Activated CD4-positive, alpha-beta T cell treated with anti-CD3 and anti-CD28 coated beads for 48 hours (primary cell): ENCODE data around the gene TMEM106C.

Source experiments
- DNase-seq: peaks from one replicate; pipeline ENCODE4 v3.0.0-alpha.2; 2020

The TMEM106C gene

GRCh38 chr12:47980197-47980596, 16.8 kb downstream of the TMEM106C start:
- no peak for DNase-seq

GRCh38 chr12:47980779-47981495, 17.5 kb downstream of the TMEM106C start:
- no peak for DNase-seq

DNA sequence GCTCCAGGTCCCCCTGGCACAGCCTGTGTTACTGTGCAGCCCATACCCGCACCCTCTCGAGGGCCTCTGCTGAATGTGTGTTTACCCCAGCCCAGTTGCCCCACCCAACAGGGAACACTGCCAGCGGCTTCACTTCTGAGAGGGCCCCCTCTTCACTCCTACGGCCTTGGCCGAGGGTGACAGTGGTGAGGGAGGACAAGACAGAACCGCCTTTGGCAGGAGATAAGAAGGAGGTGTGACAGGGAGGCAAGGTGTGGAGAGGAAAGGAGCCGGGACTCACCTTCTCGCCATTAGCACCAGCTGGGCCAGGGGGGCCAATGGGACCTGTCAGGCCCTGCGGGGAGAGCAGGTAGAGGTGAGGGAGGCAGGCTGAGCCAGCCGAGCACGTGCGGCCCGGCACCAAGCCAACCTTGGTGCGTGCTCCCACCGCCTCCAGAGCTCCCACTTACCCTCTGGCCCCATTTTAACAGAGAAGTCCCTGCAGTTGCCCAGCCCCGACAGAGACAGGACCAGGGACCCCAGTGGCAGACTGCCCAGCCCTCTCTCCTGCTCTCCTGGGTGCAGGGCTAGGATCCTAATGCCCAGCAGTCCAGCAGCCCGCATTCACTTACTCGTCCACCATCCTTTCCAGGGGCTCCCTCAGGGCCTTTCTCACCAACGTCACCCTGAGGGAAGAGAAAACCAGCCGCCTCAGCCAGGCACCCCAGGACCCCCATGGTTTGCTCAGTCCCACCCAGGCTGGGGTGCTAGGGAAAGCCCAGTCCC, 18.3 kb downstream of the TMEM106C start:
- DNase-seq = no peak

- DNase-seq = no peak
Measured at GRCh38 chr12:47982311-47982710, 18.9 kb downstream of the TMEM106C start.

GRCh38 chr12:47982770-47983169, 19.4 kb downstream of the TMEM106C start:
- DNase-seq = no peak

GRCh38 chr12:47983541-47984115, 20.2 kb downstream of the TMEM106C start:
- DNase-seq = no peak

DNA sequence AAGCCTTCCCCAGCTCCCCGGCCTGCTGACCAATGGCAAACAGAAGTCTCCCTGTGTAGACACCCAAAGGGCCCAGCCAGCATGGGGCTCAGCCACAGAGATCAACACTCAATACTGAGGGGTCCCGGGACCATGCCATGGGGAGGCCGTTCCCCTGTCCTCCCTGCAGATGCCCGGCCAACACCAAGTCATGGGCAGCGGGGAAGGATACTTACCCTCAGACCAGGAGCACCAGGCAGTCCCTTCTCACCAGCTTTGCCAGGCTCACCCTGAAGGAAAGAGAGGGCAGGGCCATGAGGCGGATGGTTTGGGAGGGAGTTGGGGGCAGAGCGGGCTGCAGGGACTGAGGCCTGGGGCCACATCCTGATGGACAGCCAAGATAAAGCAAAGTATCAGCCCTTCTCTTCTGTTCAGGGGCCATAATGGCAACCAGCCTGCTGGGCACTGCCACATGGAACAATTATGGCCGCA, 21.0 kb downstream of the TMEM106C start:
- DNase-seq = no peak

DNA sequence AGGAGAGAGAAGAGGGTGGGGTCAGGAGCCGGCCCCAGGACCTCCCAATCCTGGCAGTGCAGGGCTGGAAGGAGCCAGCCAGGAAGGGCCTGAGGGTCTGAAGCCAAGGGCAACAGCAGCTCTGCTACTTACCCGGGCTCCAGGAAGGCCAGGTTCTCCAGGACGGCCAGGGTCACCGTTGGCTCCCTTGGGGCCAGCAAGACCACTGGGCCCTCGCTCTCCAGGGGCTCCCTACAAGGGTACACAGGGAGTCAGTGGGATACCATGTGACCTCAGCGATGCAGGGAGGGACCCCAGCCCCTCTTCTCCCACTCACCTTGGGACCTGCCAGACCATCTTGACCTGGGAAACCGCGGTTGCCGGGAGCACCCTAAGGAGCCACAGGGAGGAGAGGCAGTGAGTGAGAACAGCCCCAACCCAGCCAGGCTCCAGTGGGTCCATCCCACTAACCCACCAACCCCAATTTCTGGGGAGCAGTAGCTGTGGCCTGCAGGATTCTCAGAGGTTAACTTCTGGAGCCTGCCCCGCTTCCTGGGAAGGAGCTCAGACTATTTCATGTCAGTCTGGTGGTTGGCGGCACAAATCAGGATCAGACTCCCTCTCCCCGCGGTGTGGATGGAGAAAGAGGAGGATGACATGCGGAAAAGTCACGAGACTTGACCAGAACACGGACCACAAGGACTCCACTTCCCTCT, 22.3 kb downstream of the TMEM106C start:
- no peak for DNase-seq

GRCh38 chr12:47986291-47986660, 22.9 kb downstream of the TMEM106C start:
- DNase-seq = no peak

DNA sequence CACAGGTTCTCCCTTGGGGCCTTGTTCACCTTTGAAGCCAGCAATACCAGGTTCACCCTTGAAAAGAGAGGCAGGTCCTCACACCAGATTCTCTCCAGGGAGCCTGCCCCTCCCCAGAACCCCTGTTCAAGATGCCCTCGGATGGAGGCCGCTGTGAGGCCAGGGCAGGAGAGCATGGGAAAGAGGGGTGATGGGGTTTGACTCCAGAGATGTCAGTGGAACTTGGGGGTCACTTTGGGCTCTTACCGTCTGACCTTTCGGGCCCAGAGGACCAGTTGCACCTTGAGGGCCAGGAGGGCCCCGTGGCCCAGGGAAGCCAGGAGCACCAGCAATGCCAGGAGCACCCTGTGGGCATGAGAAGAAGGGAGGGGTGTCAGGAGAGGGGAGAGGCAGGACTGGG, 23.4 kb downstream of the TMEM106C start:
- no peak for DNase-seq

GRCh38 chr12:47987411-47988072, 24.1 kb downstream of the TMEM106C start:
- no peak for DNase-seq

- DNase-seq = no peak
Measured at GRCh38 chr12:47988073-47989022, 25.0 kb downstream of the TMEM106C start.

DNA sequence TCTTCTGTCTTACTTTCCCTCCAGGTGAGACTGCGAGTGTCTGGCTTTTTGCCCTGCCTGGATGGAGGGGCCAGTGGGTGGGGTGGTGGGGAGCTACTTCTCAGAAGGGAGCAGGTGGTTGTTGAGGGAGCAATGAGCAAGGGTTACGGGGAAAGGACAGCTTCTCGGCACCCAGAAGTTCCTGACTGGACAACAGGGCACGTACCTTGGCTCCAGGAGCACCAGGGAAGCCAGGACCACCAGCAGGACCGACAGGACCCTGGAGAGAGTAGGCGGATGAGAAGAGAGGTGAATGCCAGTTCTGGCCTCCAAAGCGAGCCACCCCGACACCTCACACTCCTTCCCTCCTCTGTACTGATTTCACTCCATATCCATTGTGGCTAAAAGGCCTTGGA, 25.6 kb downstream of the TMEM106C start:
- no peak for DNase-seq

DNA sequence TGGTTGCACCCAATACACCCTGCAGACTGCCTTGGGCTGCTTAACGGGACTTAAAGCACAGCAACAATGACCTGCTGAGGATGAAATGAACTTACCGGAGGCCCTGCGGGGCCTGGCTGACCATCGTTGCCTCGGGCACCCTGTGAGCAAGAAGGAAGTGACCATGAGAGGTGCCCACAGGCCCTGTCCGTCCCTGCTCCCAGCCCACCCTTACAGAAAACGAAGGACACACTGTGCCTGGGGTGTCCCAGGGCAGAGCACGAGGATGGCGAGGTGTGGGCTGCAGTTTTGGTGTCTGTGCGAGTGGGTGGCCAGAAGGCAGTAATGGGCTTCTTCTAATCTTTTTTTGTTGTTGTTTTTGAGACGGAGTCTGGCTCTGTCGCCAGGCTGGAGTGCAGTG, 26.3 kb downstream of the TMEM106C start:
- DNase-seq = no peak

DNA sequence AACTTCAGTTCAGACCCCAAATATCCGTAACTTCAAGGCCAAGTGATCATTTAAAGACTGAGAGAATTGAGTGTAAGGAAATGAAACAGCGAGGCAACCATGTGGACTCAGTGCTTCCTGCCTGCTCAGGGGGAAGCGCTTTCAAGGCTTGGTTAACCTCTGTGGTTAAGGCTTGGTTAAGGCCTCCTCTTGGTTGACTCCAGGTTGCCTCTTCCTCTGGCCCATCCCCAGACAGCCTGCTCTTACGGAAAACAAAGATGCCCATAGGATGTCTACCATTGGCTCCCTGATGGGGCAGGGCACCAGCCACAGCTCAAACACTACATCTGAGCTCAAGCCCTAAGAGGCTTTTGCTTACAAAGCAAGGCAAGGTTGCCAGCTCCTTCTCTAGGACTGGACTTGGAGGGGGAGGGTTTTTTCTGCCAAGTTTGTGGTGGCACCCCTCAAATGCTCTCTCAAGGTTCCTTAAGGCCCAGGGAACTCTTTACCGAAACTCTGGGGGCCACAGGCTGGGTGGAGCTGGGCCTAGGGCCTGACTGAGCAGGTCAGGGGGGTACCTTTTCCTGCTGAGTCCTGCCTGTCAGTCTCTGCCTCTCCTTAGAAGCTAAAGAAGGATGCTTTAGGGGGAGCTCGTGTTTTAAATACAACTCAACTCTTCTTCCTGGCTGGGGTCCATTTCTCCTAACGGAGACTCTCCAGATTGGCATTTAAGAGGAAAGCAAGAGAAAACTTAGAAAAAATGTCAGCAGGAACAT, 27.1 kb downstream of the TMEM106C start:
- DNase-seq = peak; percentile 57

DNA sequence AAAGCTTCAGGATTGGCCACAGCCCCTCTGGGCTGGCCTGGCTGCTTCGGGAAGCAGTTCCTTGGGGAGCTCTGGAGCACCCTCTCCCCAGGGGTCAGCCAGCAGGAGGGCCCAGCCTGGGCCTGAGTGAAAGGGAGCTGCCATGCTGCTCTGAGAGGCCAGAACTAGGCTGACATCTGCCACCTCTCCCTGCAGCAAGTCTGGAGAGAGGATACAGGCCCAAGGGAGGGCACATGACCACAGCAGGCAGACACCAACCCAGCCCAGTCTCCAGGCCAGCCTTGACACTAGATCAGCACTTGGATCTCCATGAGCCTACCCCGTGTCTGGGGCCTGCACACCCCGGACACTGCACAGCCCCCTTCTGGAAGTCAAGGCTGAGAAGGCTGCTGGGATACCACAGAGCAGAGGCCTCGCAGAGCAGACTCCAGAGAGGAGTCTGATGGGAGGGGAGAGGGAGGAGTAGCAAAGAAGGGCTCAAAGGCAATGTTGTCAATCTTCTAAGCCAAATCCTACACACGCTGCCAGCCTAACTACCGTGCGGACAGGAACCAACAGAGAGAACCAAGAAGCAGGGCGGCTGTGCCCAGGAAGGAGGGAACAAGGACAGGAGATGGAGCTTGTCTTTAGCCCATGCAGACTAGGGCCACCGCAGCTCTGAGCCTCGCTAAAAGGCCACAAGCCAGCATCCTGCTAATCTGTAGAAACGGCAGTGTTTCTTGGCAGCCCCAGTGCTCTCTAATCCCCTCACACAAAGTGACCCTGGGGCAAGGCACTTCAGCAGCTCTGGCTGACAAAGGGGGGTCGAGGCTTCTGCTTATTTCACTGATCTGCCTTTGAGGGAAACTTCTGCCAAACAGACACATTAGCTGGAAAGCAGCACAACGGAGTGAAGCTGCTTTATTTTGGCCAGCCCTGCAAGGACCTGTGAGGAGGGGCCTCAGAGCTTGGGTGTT, 28.0 kb downstream of the TMEM106C start:
- no peak for DNase-seq

- DNase-seq = no peak
Measured at GRCh38 chr12:47992776-47993175, 29.4 kb downstream of the TMEM106C start.

- DNase-seq = no peak
Measured at GRCh38 chr12:47993491-47993890, 30.1 kb downstream of the TMEM106C start.

GRCh38 chr12:47995981-47996401, 32.6 kb downstream of the TMEM106C start:
- DNase-seq = no peak

GRCh38 chr12:47997321-47997720, 33.9 kb downstream of the TMEM106C start:
- no peak for DNase-seq
